CD4-positive, alpha-beta memory T cell (primary cell): ENCODE data around the gene CCDC175. TPM values are rescaled to one million over a fixed set of nuclear protein-coding genes. Genes with fewer than 3 reads are reported as not detected.

Experiments
- CTCF ChIA-PET: fragments of 350-600 bp; sonication (Branson Sonifier 250); formaldehyde crosslinking; loops from one replicate; lab custom pipeline; 2021; ENCODE audit warnings: inconsistent platforms; ENCODE audit not compliant: partially characterized antibody; lab: Charles Lee
- POLR2A ChIA-PET: fragments of 350-600 bp; sonication (Branson Sonifier 250); formaldehyde crosslinking; loops from one replicate; lab custom pipeline; 2021; ENCODE audit not compliant: partially characterized antibody; lab: Charles Lee
- DNase-seq, 5 donors: peaks; one replicate each; pipeline versions ENCODE4 v3.0.0 to v3.0.0-alpha.2; 2020 to 2022; ENCODE audit warnings: mixed read lengths in 1 of 5
- H3K27ac ChIP-seq: one replicate; pipeline ENCODE4 v1.7.0; 2013; ENCODE audit warnings: low read depth, low read length
- H3K27me3 ChIP-seq: 2 replicates; pipeline ENCODE4 v1.7.0; 2013; ENCODE audit warnings: mild to moderate bottlenecking, low read length, moderate library complexity; ENCODE audit not compliant: insufficient read depth
- H3K36me3 ChIP-seq: 2 replicates; pipeline ENCODE4 v1.7.0; 2013; ENCODE audit warnings: mild to moderate bottlenecking, low read length, moderate library complexity; ENCODE audit not compliant: insufficient read depth
- H3K4me1 ChIP-seq: 2 replicates; pipeline ENCODE4 v1.7.0; 2013; ENCODE audit warnings: mild to moderate bottlenecking, low read length, moderate library complexity; ENCODE audit not compliant: insufficient read depth
- H3K4me3 ChIP-seq, 2 donors: one replicate each; pipeline ENCODE4 v1.7.0; 2013; ENCODE audit warnings: low read length in 2 of 2, mild to moderate bottlenecking in 1 of 2
- H3K9me3 ChIP-seq, 2 donors: one replicate each; pipeline ENCODE4 v1.7.0; 2013; ENCODE audit warnings: low read length in 2 of 2, control low read depth in 1 of 2; ENCODE audit not compliant: control insufficient read depth in 1 of 2
- H3K27ac Mint-ChIP-seq, 7 donors: one replicate each; pipeline ENCODE4 v1.8.0; 2020 to 2021; ENCODE audit warnings: mixed read lengths in 7 of 7, mild to moderate bottlenecking in 6 of 7, inconsistent platforms in 3 of 7, moderate library complexity in 3 of 7
- H3K27me3 Mint-ChIP-seq, 2 donors: one replicate each; pipeline ENCODE4 v1.8.0; 2020 to 2021; ENCODE audit warnings: mixed read lengths in 2 of 2
- H3K36me3 Mint-ChIP-seq, 2 donors: one replicate each; pipeline ENCODE4 v1.8.0; 2020 to 2021; ENCODE audit warnings: mixed read lengths in 2 of 2, inconsistent platforms in 1 of 2, mild to moderate bottlenecking in 1 of 2
- H3K4me1 Mint-ChIP-seq, 4 donors: one replicate each; pipeline ENCODE4 v1.8.0; 2020 to 2021; ENCODE audit warnings: mixed read lengths in 4 of 4, mild to moderate bottlenecking in 1 of 4
- H3K4me3 Mint-ChIP-seq, 8 donors: one replicate each; pipeline ENCODE4 v1.8.0; 2020 to 2021; ENCODE audit warnings: mixed read lengths in 8 of 8, mild to moderate bottlenecking in 7 of 8, moderate library complexity in 6 of 8, inconsistent platforms in 3 of 8
- H3K9me3 Mint-ChIP-seq, 8 donors: one replicate each; pipeline ENCODE4 v1.8.0; 2020 to 2021; ENCODE audit warnings: mixed read lengths in 8 of 8, mild to moderate bottlenecking in 5 of 8, inconsistent platforms in 3 of 8, moderate library complexity in 1 of 8
- intact Hi-C: fragments of 100-400 bp; cut with micrococcal nuclease; formaldehyde crosslinking; loops from one replicate; pipeline ENCODE4 v1.15.1; 2023
- polyA plus RNA-seq, 2 donors: library from polyadenylated mRNA; unstranded; fragments of 300-500 nt; fragmentation: Illumina TruSeq; gene quantifications; one replicate each; pipeline ENCODE4 v1.2.3, GENCODE V29; 2021
- total RNA-seq, 2 experiments: library from RNA; stranded (reverse); gene quantifications; one replicate each; pipeline ENCODE4 v1.2.3, GENCODE V29; 2021

The CCDC175 gene
- total and polyA plus RNA-seq, 4 experiments from 2014 or later: not detected

- Mint-ChIP-seq H3K27ac (peak overlapping the region in 1 of 7 donors; percentile 25), H3K4me3 (no peak overlapping the region), H3K27me3 (peaks cover 0 to 4% of the 10 kb centered on the region in 2 donors), H3K4me1 (peaks cover 11 to 19% (median 11%) of the 10 kb centered on the region in 4 donors), H3K9me3 (peaks cover 0 to 2% (median 0%) of the 10 kb centered on the region in 8 donors), H3K36me3 (peaks cover 2 to 13% of the 10 kb centered on the region in 2 donors)
- intact Hi-C loops: loop anchor here (1.0 to 5.0 kb wide), 2 partner anchors 69 to 675 kb away; partner anchors contain the start of gene CCDC175
- Histone ChIP-seq H3K9me3 (no peaks in the 10 kb centered on the region), H3K4me3 (no peak overlapping the region), H3K27ac (no peak overlapping the region), H3K4me1 (peaks cover 16% of the 10 kb centered on the region), H3K27me3 (no peaks in the 10 kb centered on the region), H3K36me3 (peaks cover 3% of the 10 kb centered on the region)
- peak; percentile 17 to 59 (median 33) for DNase-seq
- CTCF ChIA-PET: interaction anchor here (0.7 to 2.7 kb wide), 10 partner anchors 9 to 678 kb away, joined by 3 to 14 read pairs (median 4); partner anchors contain the start of genes CCDC175, JKAMP and L3HYPDH
- POLR2A ChIA-PET: interaction anchor here (1.3 kb wide), 1 partner anchor 42 kb away, joined by 4 read pairs; the partner anchor contains the start of gene GPR135
Observed at GRCh38 chr14:59507063-59507751, 69.4 kb downstream of the CCDC175 start.

- Histone ChIP-seq H3K27ac (no peak overlapping the region), H3K36me3 (peaks cover 3% of the 10 kb centered on the region), H3K4me3 (no peak overlapping the region), H3K4me1 (peaks cover 16% of the 10 kb centered on the region), H3K9me3 (no peaks in the 10 kb centered on the region), H3K27me3 (no peaks in the 10 kb centered on the region)
- no peaks in the 10 kb centered on the region for H3K27me3 Mint-ChIP-seq
- ChIA-PET CTCF (interaction anchor here (1.5 kb wide), 1 partner anchor 74 kb away, joined by 7 read pairs; the partner anchor contains the start of gene CCDC175), POLR2A (no interaction called here)
- H3K9me3 Mint-ChIP-seq: no peaks in the 10 kb centered on the region
- peak overlapping the region in 1 of 7 donors; percentile 29 for H3K27ac Mint-ChIP-seq
- peaks cover 12 to 21% (median 13%) of the 10 kb centered on the region in 4 donors for H3K4me1 Mint-ChIP-seq
- no peak for DNase-seq
- intact Hi-C loops: loop anchor here (2.0 kb wide), 1 partner anchor 18 kb away; the partner anchor contains the start of genes JKAMP and L3HYPDH
- H3K36me3 Mint-ChIP-seq: peaks cover 15 to 32% of the 10 kb centered on the region in 2 donors
- H3K4me3 Mint-ChIP-seq: no peak overlapping the region
Observed at GRCh38 chr14:59503256-59503655, 73.4 kb downstream of the CCDC175 start.

GRCh38 chr14:59500732-59501131 lies 75.9 kb downstream of the CCDC175 start:
- H3K36me3 Mint-ChIP-seq: peaks cover 26 to 46% of the 10 kb centered on the region in 2 donors
- intact Hi-C loops: no loop called here
- no peak overlapping the region for H3K27ac Mint-ChIP-seq

GRCh38 chr14:59492384-59492783 lies 84.2 kb downstream of the CCDC175 start:
- DNase-seq: no peak
- no peak overlapping the region for H3K27ac ChIP-seq
- Mint-ChIP-seq H3K4me3 (no peak overlapping the region), H3K36me3 (peaks cover 73 to 77% of the 10 kb centered on the region in 2 donors), H3K27me3 (no peaks in the 10 kb centered on the region), H3K4me1 (peaks cover 33 to 42% (median 37%) of the 10 kb centered on the region in 4 donors), H3K9me3 (no peaks in the 10 kb centered on the region), H3K27ac (no peak overlapping the region)
- no peaks in the 10 kb centered on the region for H3K9me3 ChIP-seq
- intact Hi-C loops: no loop called here
- no peaks in the 10 kb centered on the region for H3K27me3 ChIP-seq
- POLR2A ChIA-PET: interaction anchor here (0.6 to 1.1 kb wide), 2 partner anchors 8 to 258 kb away, joined by 3 read pairs; partner anchors contain the start of genes JKAMP and L3HYPDH
- H3K36me3 ChIP-seq: peaks cover 17% of the 10 kb centered on the region
- CTCF ChIA-PET: interaction anchor here (1.3 kb wide), 1 partner anchor 12 kb away, joined by 3 read pairs; no protein-coding TSS in a partner anchor
- H3K4me3 ChIP-seq: no peak overlapping the region
- H3K4me1 ChIP-seq: peaks cover 11% of the 10 kb centered on the region

More at GRCh38 chr14:59500732-59501131, 75.9 kb downstream of the CCDC175 start:
- no peak for DNase-seq
- CTCF ChIA-PET: no interaction called here
- Histone ChIP-seq H3K9me3 (no peaks in the 10 kb centered on the region), H3K27me3 (no peaks in the 10 kb centered on the region), H3K4me1 (peaks cover 21% of the 10 kb centered on the region), H3K36me3 (peaks cover 3% of the 10 kb centered on the region), H3K4me3 (no peak overlapping the region), H3K27ac (no peak overlapping the region)
- H3K27me3 Mint-ChIP-seq: no peaks in the 10 kb centered on the region
- no peaks in the 10 kb centered on the region for H3K9me3 Mint-ChIP-seq
- no peak overlapping the region for H3K4me3 Mint-ChIP-seq
- POLR2A ChIA-PET: no interaction called here
- peaks cover 16 to 28% (median 22%) of the 10 kb centered on the region in 4 donors for H3K4me1 Mint-ChIP-seq

GRCh38 chr14:59490756-59491155 lies 85.9 kb downstream of the CCDC175 start:
- peak overlapping the region in 2 of 7 donors; percentile 17 to 89 for H3K27ac Mint-ChIP-seq
- POLR2A ChIA-PET: no interaction called here

GRCh38 chr14:59484639-59485175 lies 91.9 kb downstream of the CCDC175 start:
- Mint-ChIP-seq H3K9me3 (no peaks in the 10 kb centered on the region), H3K4me3 (peak overlapping the region; percentile 92 to 98 (median 96)), H3K36me3 (peaks cover 20 to 28% of the 10 kb centered on the region in 2 donors), H3K27me3 (no peaks in the 10 kb centered on the region), H3K27ac (peak overlapping the region; percentile 90 to 99 (median 96)), H3K4me1 (peaks cover 56 to 76% (median 63%) of the 10 kb centered on the region in 4 donors)
- Histone ChIP-seq H3K27ac (peak overlapping the region; percentile 82), H3K27me3 (no peaks in the 10 kb centered on the region), H3K9me3 (no peaks in the 10 kb centered on the region), H3K36me3 (no peaks in the 10 kb centered on the region), H3K4me3 (peak overlapping the region; percentile 85 to 87), H3K4me1 (peaks cover 65% of the 10 kb centered on the region)
- ChIA-PET CTCF (interaction anchor here (1.0 to 2.2 kb wide), 11 partner anchors 9 to 480 kb away, joined by 3 to 14 read pairs (median 5); partner anchors contain the start of gene CCDC175), POLR2A (interaction anchor here (0.6 to 3.0 kb wide), 18 partner anchors 8 to 1496 kb away, joined by 3 to 39 read pairs (median 4); partner anchors contain the start of genes ARID4A, CCDC175, DAAM1 and DHRS7)
- no peak for DNase-seq
- intact Hi-C loops: loop anchor here (1.0 to 2.0 kb wide), 9 partner anchors 18 to 1057 kb away; partner anchors contain the start of genes CCDC175, DAAM1, GPR135 and KIAA0586

More at GRCh38 chr14:59490756-59491155, 85.9 kb downstream of the CCDC175 start:
- Mint-ChIP-seq H3K4me1 (peaks cover 34 to 40% (median 38%) of the 10 kb centered on the region in 4 donors), H3K27me3 (no peaks in the 10 kb centered on the region), H3K36me3 (peaks cover 65 to 70% of the 10 kb centered on the region in 2 donors), H3K4me3 (no peak overlapping the region), H3K9me3 (no peaks in the 10 kb centered on the region)
- Histone ChIP-seq H3K4me1 (peaks cover 17% of the 10 kb centered on the region), H3K27ac (no peak overlapping the region), H3K27me3 (no peaks in the 10 kb centered on the region), H3K4me3 (no peak overlapping the region), H3K36me3 (peaks cover 17% of the 10 kb centered on the region), H3K9me3 (no peaks in the 10 kb centered on the region)
- DNase-seq: no peak
- CTCF ChIA-PET: no interaction called here
- intact Hi-C loops: no loop called here
